Measurements from ENCODE around the gene M1AP. TPM values are rescaled to one million over a fixed set of nuclear protein-coding genes. Genes with fewer than 3 reads are reported as not detected.

Gene M1AP
- total RNA-seq, 1 experiment from 2014 or later = not detected

DNA sequence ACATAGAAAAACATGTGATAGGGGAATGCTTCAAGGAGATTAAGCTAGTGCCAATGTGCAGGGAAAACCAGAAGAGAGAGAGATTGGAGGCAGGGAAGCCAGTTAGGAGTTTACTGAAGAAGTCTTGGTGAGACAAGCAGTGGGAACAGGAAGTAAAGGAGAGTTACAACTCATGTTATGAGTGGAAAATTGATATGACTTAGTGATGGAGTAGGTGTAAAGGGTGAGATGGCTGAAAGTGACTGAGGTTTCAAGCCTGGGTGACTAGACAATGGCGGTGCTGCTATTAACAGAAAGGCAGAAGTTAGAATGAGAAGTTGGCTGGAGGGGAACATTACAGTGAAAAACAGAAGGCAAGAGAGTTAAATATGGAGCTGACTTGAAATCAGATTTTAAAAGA lies 77.1 kb downstream of the M1AP start:
- Histone ChIP-seq H3K4me3 (ENCODE audit: low read depth in 2 of 2, low read length in 2 of 2) (no peak overlapping the region), H3K9me3 (ENCODE audit: control insufficient read depth, insufficient read depth, low read depth, low read length) (no peaks in the 10 kb centered on the region), H3K36me3 (ENCODE audit: control insufficient read depth, insufficient read depth, low read length) (no peaks in the 10 kb centered on the region), H3K27ac (ENCODE audit: low read length) (no peak overlapping the region), H3K27me3 (ENCODE audit: control insufficient read depth, insufficient read depth, low read length) (no peaks in the 10 kb centered on the region), H3K4me1 (ENCODE audit: control insufficient read depth, insufficient read depth, low read length) (no peaks in the 10 kb centered on the region)
- ATAC-seq = no peak
- BruUV-seq (replicated peaks) = no TSS peak
- TF ChIP-seq SIN3A (IDR thresholded peaks at IDR 0.05; ENCODE audit: borderline replicate concordance, insufficient read depth, low read depth, low read length) (no peak), TCF7L2 (IDR thresholded peaks at IDR 0.05; ENCODE audit: low read depth, low read length) (no peak), POLR2AphosphoS5 (IDR thresholded peaks at IDR 0.05; ENCODE audit: low read depth, low read length) (no peak)
- TF ChIP-seq, protein P1, sequence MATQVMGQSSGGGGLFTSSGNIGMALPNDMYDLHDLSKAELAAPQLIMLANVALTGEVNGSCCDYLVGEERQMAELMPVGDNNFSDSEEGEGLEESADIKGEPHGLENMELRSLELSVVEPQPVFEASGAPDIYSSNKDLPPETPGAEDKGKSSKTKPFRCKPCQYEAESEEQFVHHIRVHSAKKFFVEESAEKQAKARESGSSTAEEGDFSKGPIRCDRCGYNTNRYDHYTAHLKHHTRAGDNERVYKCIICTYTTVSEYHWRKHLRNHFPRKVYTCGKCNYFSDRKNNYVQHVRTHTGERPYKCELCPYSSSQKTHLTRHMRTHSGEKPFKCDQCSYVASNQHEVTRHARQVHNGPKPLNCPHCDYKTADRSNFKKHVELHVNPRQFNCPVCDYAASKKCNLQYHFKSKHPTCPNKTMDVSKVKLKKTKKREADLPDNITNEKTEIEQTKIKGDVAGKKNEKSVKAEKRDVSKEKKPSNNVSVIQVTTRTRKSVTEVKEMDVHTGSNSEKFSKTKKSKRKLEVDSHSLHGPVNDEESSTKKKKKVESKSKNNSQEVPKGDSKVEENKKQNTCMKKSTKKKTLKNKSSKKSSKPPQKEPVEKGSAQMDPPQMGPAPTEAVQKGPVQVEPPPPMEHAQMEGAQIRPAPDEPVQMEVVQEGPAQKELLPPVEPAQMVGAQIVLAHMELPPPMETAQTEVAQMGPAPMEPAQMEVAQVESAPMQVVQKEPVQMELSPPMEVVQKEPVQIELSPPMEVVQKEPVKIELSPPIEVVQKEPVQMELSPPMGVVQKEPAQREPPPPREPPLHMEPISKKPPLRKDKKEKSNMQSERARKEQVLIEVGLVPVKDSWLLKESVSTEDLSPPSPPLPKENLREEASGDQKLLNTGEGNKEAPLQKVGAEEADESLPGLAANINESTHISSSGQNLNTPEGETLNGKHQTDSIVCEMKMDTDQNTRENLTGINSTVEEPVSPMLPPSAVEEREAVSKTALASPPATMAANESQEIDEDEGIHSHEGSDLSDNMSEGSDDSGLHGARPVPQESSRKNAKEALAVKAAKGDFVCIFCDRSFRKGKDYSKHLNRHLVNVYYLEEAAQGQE (IDR thresholded peaks at IDR 0.05; ENCODE audit: insufficient read depth in 1 of 2, low read depth in 2 of 2, low read length in 1 of 2) = no peak
- TF ChIP-seq, protein P2, sequence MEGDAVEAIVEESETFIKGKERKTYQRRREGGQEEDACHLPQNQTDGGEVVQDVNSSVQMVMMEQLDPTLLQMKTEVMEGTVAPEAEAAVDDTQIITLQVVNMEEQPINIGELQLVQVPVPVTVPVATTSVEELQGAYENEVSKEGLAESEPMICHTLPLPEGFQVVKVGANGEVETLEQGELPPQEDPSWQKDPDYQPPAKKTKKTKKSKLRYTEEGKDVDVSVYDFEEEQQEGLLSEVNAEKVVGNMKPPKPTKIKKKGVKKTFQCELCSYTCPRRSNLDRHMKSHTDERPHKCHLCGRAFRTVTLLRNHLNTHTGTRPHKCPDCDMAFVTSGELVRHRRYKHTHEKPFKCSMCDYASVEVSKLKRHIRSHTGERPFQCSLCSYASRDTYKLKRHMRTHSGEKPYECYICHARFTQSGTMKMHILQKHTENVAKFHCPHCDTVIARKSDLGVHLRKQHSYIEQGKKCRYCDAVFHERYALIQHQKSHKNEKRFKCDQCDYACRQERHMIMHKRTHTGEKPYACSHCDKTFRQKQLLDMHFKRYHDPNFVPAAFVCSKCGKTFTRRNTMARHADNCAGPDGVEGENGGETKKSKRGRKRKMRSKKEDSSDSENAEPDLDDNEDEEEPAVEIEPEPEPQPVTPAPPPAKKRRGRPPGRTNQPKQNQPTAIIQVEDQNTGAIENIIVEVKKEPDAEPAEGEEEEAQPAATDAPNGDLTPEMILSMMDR (IDR thresholded peaks at IDR 0.05) = no peak
- POLR2A ChIA-PET = no interaction called here
- DNase-seq (ENCODE audit: low read depth, low spot score) = no peak
- CTCF ChIA-PET = interaction anchor here (0.7 kb wide), 1 partner anchor 11 kb away, joined by 6 read pairs; no protein-coding TSS in a partner anchor
- intact Hi-C loops (cut with micrococcal nuclease; ENCODE audit: unreplicated experiment) (no loop called here), in situ Hi-C loops (cut with HindIII; ENCODE audit: low pct_unique_long_range_greater_than_20kb, low sequenced_read_pairs) (no loop called here)

DNA sequence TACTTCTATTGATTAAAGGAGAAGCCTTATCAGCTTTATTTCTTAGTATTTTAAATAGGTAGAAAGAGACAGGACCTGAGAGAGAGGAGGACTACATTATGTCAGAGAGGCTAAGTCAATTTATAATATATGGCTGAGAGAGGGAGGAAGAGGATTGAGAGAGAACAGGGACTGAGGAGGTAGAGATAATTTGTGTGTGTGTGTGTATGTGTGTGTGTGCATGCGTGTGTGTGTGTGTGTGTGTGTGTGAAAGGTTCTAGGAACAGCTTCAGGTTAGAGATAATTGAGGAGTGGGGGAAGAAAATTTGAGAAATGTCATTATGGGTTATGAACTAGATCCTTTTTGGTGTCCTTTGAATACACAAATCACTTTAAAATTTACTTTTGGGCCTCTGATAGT lies 78.4 kb downstream of the M1AP start:
- ATAC-seq (no peak), DNase-seq (ENCODE audit: low read depth, low spot score) (no peak)
- TF ChIP-seq SIN3A (IDR thresholded peaks at IDR 0.05; ENCODE audit: borderline replicate concordance, insufficient read depth, low read depth, low read length) (no peak), POLR2AphosphoS5 (IDR thresholded peaks at IDR 0.05; ENCODE audit: low read depth, low read length) (no peak), TCF7L2 (IDR thresholded peaks at IDR 0.05; ENCODE audit: low read depth, low read length) (no peak)
- TF ChIP-seq, protein P2 (IDR thresholded peaks at IDR 0.05) = no peak
- TF ChIP-seq, protein P1 (IDR thresholded peaks at IDR 0.05; ENCODE audit: insufficient read depth in 1 of 2, low read depth in 2 of 2, low read length in 1 of 2) = no peak
- intact Hi-C loops (cut with micrococcal nuclease; ENCODE audit: unreplicated experiment) (no loop called here), in situ Hi-C loops (cut with HindIII; ENCODE audit: low pct_unique_long_range_greater_than_20kb, low sequenced_read_pairs) (no loop called here)
- no peaks in the 10 kb centered on the region for H3K4me1 ChIP-seq (ENCODE audit: control insufficient read depth, insufficient read depth, low read length)
- no peak overlapping the region for H3K4me3 ChIP-seq (ENCODE audit: low read depth in 2 of 2, low read length in 2 of 2)
- H3K36me3 ChIP-seq (ENCODE audit: control insufficient read depth, insufficient read depth, low read length) = no peaks in the 10 kb centered on the region
- H3K27ac ChIP-seq (ENCODE audit: low read length) = no peak overlapping the region
- no peaks in the 10 kb centered on the region for H3K27me3 ChIP-seq (ENCODE audit: control insufficient read depth, insufficient read depth, low read length)
- no peaks in the 10 kb centered on the region for H3K9me3 ChIP-seq (ENCODE audit: control insufficient read depth, insufficient read depth, low read depth, low read length)
- CTCF ChIA-PET = no interaction called here
- POLR2A ChIA-PET = no interaction called here
- no TSS peak for BruUV-seq (replicated peaks)

Measured in Panc1 (cell line).